HEK293 (cell line): ENCODE data around the gene IL10RB.

Source experiments
- CTCF ChIA-PET: fragments of 350-600 bp; formaldehyde crosslinking; extraction: SDS; loops from one replicate; lab custom pipeline; 2021; ENCODE audit warnings: antibody characterized with exemption; lab: Yijun Ruan, JAX
- POLR2A ChIA-PET: fragments of 300-600 bp; formaldehyde crosslinking; extraction: SDS; loops from one replicate; lab custom pipeline; 2020; ENCODE audit warnings: antibody characterized with exemption, inconsistent platforms; lab: Yijun Ruan, JAX
- H3K27ac ChIP-seq: fragments of 200-500 bp; sonication (Bioruptor generic); 2 replicates; pipeline ENCODE4 v1.5.1; 2014; ENCODE audit warnings: low read depth, low read length, control low read depth, inconsistent platforms; ENCODE audit errors: extremely low read depth
- H3K36me3 ChIP-seq, 2 experiments: fragments of 200-500 bp in 1 of 2; sonication (Bioruptor generic) in 1 of 2; 1 replicate in 1 of 2; 2 replicates in 1 of 2; pipeline ENCODE4 v1.5.1; 2014 to 2017; ENCODE audit warnings: inconsistent platforms in 2 of 2, low read length in 2 of 2; ENCODE audit not compliant: control insufficient read depth in 2 of 2, insufficient read depth in 1 of 2
- H3K4me1 ChIP-seq: fragments of 200-500 bp; sonication (Bioruptor generic); 2 replicates; pipeline ENCODE4 v1.5.1; 2014; ENCODE audit warnings: mild to moderate bottlenecking, low read length, inconsistent platforms; ENCODE audit not compliant: control insufficient read depth, insufficient read depth
- H3K4me3 ChIP-seq: 2 replicates; pipeline ENCODE4 v1.5.1; 2011; ENCODE audit warnings: low read depth, mild to moderate bottlenecking, control low read depth, low read length, moderate library complexity
- H3K9me3 ChIP-seq: fragments of 200-500 bp; sonication (Bioruptor generic); 2 replicates; pipeline ENCODE4 v1.5.1; 2014; ENCODE audit warnings: low read depth, low read length, inconsistent platforms; ENCODE audit not compliant: control insufficient read depth, insufficient read depth
- KLF10 ChIP-seq: fragments of 450-650 bp; IDR thresholded peaks from 2 replicates; pipeline ENCODE4 v1.5.1; 2018; ENCODE audit warnings: missing biosample characterization, mild to moderate bottlenecking, missing genetic modification characterization
- SCRT1 ChIP-seq: fragments of 450-650 bp; formaldehyde crosslinking; IDR thresholded peaks from 2 replicates; pipeline ENCODE4 v1.5.1; 2016; ENCODE audit warnings: missing biosample characterization, missing genetic modification characterization, borderline replicate concordance
- ZBTB17 ChIP-seq: fragments of 450-650 bp; formaldehyde crosslinking; IDR thresholded peaks from 2 replicates; pipeline ENCODE4 v1.5.1; 2016; ENCODE audit warnings: missing biosample characterization, missing genetic modification characterization
- ZBTB20 ChIP-seq: fragments of 450-650 bp; formaldehyde crosslinking; IDR thresholded peaks from 2 replicates; pipeline ENCODE4 v1.5.1; 2016; ENCODE audit warnings: missing biosample characterization, missing genetic modification characterization
- ZBTB7A ChIP-seq: fragments of 450-650 bp; formaldehyde crosslinking; IDR thresholded peaks from 2 replicates; pipeline ENCODE4 v1.5.1; 2016; ENCODE audit warnings: low read depth, missing biosample characterization, missing genetic modification characterization
- ZFP41 ChIP-seq: fragments of 450-650 bp; formaldehyde crosslinking; IDR thresholded peaks from 2 replicates; pipeline ENCODE4 v1.5.1; 2016; ENCODE audit warnings: missing biosample characterization, missing genetic modification characterization, borderline replicate concordance
- ZIC2 ChIP-seq: fragments of 450-650 bp; formaldehyde crosslinking; IDR thresholded peaks from 2 replicates; pipeline ENCODE4 v1.5.1; 2016; ENCODE audit warnings: missing biosample characterization, missing genetic modification characterization
- ZNF146 ChIP-seq: fragments of 450-650 bp; formaldehyde crosslinking; IDR thresholded peaks from 2 replicates; pipeline ENCODE4 v1.5.1; 2016; ENCODE audit warnings: missing biosample characterization, missing genetic modification characterization
- ZNF16 ChIP-seq: fragments of 450-650 bp; formaldehyde crosslinking; IDR thresholded peaks from 2 replicates; pipeline ENCODE4 v1.5.1; 2016; ENCODE audit warnings: low read depth, missing biosample characterization, missing genetic modification characterization
- ZNF23 ChIP-seq: fragments of 450-650 bp; formaldehyde crosslinking; IDR thresholded peaks from 2 replicates; pipeline ENCODE4 v1.5.1; 2016; ENCODE audit warnings: missing biosample characterization, missing genetic modification characterization, borderline replicate concordance
- ZNF274 ChIP-seq, 2 experiments: fragments of 200-500 bp in 1 of 2; fragments of 450-650 bp in 1 of 2; sonication (Bioruptor generic) in 1 of 2; formaldehyde crosslinking in 1 of 2; IDR thresholded peaks; 2 replicates each; pipeline versions ENCODE4 v1.5.1 to v1.6.1; 2014 to 2016; ENCODE audit warnings: borderline replicate concordance in 1 of 2, inconsistent platforms in 1 of 2, low read length in 1 of 2, missing biosample characterization in 1 of 2, missing genetic modification characterization in 1 of 2
- ZNF292 ChIP-seq: fragments of 450-650 bp; formaldehyde crosslinking; IDR thresholded peaks from 2 replicates; pipeline ENCODE4 v1.5.1; 2016; ENCODE audit warnings: low read depth, missing biosample characterization, missing genetic modification characterization, borderline replicate concordance
- ZNF302 ChIP-seq: fragments of 450-650 bp; formaldehyde crosslinking; IDR thresholded peaks from 2 replicates; pipeline ENCODE4 v1.5.1; 2016; ENCODE audit warnings: missing biosample characterization, missing genetic modification characterization, low read depth
- ZNF335 ChIP-seq: fragments of 450-650 bp; formaldehyde crosslinking; conservative IDR thresholded peaks from 2 replicates; pipeline ENCODE4 v1.5.1; 2016; ENCODE audit warnings: missing biosample characterization, missing genetic modification characterization
- ZNF350 ChIP-seq: fragments of 450-650 bp; formaldehyde crosslinking; IDR thresholded peaks from 2 replicates; pipeline ENCODE4 v1.5.0; 2017; ENCODE audit warnings: missing biosample characterization, mild to moderate bottlenecking, missing genetic modification characterization
- ZNF423 ChIP-seq: fragments of 450-650 bp; formaldehyde crosslinking; IDR thresholded peaks from 2 replicates; pipeline ENCODE4 v1.5.1; 2016; ENCODE audit warnings: missing biosample characterization, missing genetic modification characterization
- ZNF501 ChIP-seq: fragments of 450-650 bp; formaldehyde crosslinking; IDR thresholded peaks from 2 replicates; pipeline ENCODE4 v1.5.1; 2016; ENCODE audit warnings: missing biosample characterization, missing genetic modification characterization
- ZNF521 ChIP-seq: fragments of 450-650 bp; formaldehyde crosslinking; IDR thresholded peaks from 2 replicates; pipeline ENCODE4 v1.5.1; 2017; ENCODE audit warnings: missing biosample characterization, mild to moderate bottlenecking, missing genetic modification characterization
- ZNF561 ChIP-seq: fragments of 450-650 bp; IDR thresholded peaks from 2 replicates; pipeline ENCODE4 v1.5.1; 2018; ENCODE audit warnings: missing biosample characterization, missing genetic modification characterization, borderline replicate concordance
- ZNF571 ChIP-seq: fragments of 450-650 bp; formaldehyde crosslinking; IDR thresholded peaks from 2 replicates; pipeline ENCODE4 v1.5.0; 2017; ENCODE audit warnings: missing biosample characterization, missing genetic modification characterization
- ZNF600 ChIP-seq: fragments of 450-650 bp; formaldehyde crosslinking; IDR thresholded peaks from 2 replicates; pipeline ENCODE4 v1.5.1; 2016; ENCODE audit warnings: missing biosample characterization, missing genetic modification characterization
- ZNF776 ChIP-seq: fragments of 450-650 bp; formaldehyde crosslinking; IDR thresholded peaks from 2 replicates; pipeline ENCODE4 v1.5.0; 2017; ENCODE audit warnings: missing biosample characterization, missing genetic modification characterization, borderline replicate concordance
- ZNF785 ChIP-seq: fragments of 450-650 bp; formaldehyde crosslinking; IDR thresholded peaks from 2 replicates; pipeline ENCODE4 v1.5.1; 2016; ENCODE audit warnings: missing biosample characterization, missing genetic modification characterization
- ZSCAN30 ChIP-seq: fragments of 450-650 bp; IDR thresholded peaks from 2 replicates; pipeline ENCODE4 v1.5.1; 2018; ENCODE audit warnings: missing biosample characterization, mild to moderate bottlenecking, missing genetic modification characterization, moderate library complexity
- TF ChIP-seq, protein P1 (sequence below): fragments of 450-650 bp; formaldehyde crosslinking; IDR thresholded peaks from 2 replicates; pipeline ENCODE4 v1.5.1; 2016; ENCODE audit warnings: missing biosample characterization, missing genetic modification characterization
- TF ChIP-seq, protein P2 (sequence below): fragments of 450-650 bp; formaldehyde crosslinking; IDR thresholded peaks from 2 replicates; pipeline ENCODE4 v1.5.1; 2016; ENCODE audit warnings: missing biosample characterization, missing genetic modification characterization
- TF ChIP-seq, protein P3 (sequence below): fragments of 450-650 bp; formaldehyde crosslinking; IDR thresholded peaks from 2 replicates; pipeline ENCODE4 v1.5.1; 2016; ENCODE audit warnings: missing biosample characterization, missing genetic modification characterization

IL10RB gene

DNA sequence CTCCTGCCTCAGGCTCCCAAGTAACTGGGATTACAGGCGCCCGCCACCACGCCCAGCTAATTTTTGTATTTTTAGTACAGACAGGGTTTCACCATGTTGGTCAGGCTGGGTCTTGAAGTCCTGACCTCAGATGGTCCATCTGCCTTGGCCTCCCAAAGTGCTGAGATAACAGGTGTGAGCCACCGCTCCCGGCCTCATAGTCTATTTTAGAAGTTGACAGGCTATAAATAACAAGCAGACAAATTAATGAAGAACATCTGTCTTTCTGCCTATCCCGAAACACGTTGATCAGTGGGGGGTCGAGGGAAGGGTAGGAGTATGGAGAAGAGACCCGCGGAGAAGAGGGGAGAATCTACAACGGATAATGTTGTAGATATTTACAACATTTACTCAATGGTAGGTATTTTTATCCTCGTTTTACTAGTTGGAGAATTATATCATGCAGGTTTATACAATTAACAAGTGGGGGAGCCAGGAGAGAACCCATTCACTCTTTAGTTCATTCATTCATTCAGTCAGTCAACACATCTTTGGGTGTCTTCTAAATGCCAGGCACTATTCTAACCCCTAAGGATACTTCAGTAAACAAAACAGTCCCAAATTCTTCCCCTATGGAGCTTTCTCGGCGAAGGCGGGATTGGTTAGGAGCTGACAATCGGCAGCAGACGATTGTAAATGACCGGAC, 36.9 kb upstream of the IL10RB start (continued):
- TF ChIP-seq, protein P1, sequence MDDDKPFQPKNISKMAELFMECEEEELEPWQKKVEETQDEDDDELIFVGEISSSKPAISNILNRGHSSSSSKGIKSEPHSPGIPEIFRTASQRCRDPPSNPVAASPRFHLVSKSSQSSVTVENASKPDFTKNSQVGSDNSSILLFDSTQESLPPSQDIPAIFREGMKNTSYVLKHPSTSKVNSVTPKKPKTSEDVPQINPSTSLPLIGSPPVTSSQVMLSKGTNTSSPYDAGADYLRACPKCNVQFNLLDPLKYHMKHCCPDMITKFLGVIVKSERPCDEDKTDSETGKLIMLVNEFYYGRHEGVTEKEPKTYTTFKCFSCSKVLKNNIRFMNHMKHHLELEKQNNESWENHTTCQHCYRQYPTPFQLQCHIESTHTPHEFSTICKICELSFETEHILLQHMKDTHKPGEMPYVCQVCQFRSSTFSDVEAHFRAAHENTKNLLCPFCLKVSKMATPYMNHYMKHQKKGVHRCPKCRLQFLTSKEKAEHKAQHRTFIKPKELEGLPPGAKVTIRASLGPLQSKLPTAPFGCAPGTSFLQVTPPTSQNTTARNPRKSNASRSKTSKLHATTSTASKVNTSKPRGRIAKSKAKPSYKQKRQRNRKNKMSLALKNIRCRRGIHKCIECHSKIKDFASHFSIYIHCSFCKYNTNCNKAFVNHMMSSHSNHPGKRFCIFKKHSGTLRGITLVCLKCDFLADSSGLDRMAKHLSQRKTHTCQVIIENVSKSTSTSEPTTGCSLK (tag by site-specific recombination): no peak
- TF ChIP-seq ZNF292 (tag by site-specific recombination): no peak
- TF ChIP-seq ZBTB17: no peak
- TF ChIP-seq, protein P2, sequence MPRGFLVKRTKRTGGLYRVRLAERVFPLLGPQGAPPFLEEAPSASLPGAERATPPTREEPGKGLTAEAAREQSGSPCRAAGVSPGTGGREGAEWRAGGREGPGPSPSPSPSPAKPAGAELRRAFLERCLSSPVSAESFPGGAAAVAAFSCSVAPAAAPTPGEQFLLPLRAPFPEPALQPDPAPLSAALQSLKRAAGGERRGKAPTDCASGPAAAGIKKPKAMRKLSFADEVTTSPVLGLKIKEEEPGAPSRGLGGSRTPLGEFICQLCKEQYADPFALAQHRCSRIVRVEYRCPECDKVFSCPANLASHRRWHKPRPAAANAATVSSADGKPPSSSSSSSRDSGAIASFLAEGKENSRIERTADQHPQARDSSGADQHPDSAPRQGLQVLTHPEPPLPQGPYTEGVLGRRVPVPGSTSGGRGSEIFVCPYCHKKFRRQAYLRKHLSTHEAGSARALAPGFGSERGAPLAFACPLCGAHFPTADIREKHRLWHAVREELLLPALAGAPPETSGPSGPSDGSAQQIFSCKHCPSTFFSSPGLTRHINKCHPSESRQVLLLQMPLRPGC (tag by site-specific recombination): no peak
- TF ChIP-seq SCRT1 (tag by site-specific recombination): no peak
- TF ChIP-seq ZNF776 (tag by site-specific recombination): no peak
- no peak for TF ChIP-seq ZNF785
- no peak for TF ChIP-seq ZNF146 (tag by site-specific recombination)
- TF ChIP-seq ZNF335 (tag by site-specific recombination): peak; percentile 75
- TF ChIP-seq ZFP41: no peak
- peak; percentile 75 for TF ChIP-seq KLF10 (tag by site-specific recombination)
- TF ChIP-seq ZNF16 (tag by site-specific recombination): no peak

DNA sequence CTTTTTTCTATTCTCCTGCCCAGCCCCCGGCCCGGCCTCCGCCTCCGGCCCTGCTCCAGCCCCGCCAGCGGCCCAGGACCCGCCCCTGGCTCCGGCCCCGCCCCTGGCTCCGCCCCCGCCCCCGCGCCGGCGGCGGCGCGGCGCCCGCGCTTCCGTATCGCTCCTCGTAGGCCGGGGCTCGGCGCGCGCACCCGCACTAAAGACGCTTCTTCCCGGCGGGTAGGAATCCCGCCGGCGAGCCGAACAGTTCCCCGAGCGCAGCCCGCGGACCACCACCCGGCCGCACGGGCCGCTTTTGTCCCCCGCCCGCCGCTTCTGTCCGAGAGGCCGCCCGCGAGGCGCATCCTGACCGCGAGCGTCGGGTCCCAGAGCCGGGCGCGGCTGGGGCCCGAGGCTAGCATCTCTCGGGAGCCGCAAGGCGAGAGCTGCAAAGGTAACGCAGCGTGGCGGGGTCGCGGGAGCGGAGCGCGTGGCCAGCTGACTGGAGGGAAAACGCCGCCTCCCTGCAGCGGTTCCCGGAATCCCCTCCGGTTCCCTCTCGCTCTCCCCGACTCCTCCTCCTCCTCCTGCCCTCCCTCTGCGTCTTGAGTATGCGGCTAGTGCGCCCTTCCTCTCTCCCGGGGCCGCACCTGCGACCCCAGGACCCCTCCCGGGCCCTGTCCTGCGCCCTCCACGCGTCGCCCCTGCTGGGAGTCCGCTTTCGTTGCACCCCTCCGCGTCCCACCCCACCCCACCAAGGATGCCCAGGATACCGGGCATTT, 36.2 kb upstream of the IL10RB start, which contains the start of gene IFNAR2:
TSS of gene IFNAR2 (plus strand) at position 155 of the 761 bp plus-strand sequence. CDS start 11,985 bp downstream, outside the sequence.
- H3K4me3 ChIP-seq: peak within 1 kb of the TSS; percentile 79
- ChIA-PET POLR2A (interaction anchor here (1.5 kb wide), 1 partner anchor 95 kb away, joined by 5 read pairs; the partner anchor contains the start of gene IFNAR1), CTCF (interaction anchor here (0.6 kb wide), 1 partner anchor 27 kb away, joined by 3 read pairs; no protein-coding TSS in a partner anchor)
- H3K27ac ChIP-seq: peak within 1 kb of the TSS; percentile 89
- no peaks in the 10 kb centered on the region for H3K9me3 ChIP-seq
- no peaks in the 10 kb centered on the region for H3K36me3 ChIP-seq
- H3K4me1 ChIP-seq: peaks cover 9% of the 10 kb centered on the region
- peak; percentile 76 for TF ChIP-seq ZBTB7A (tag by site-specific recombination)
- TF ChIP-seq ZNF302 (tag by site-specific recombination): no peak
- TF ChIP-seq ZIC2 (tag by site-specific recombination): peak; percentile 86
- TF ChIP-seq, protein P3, sequence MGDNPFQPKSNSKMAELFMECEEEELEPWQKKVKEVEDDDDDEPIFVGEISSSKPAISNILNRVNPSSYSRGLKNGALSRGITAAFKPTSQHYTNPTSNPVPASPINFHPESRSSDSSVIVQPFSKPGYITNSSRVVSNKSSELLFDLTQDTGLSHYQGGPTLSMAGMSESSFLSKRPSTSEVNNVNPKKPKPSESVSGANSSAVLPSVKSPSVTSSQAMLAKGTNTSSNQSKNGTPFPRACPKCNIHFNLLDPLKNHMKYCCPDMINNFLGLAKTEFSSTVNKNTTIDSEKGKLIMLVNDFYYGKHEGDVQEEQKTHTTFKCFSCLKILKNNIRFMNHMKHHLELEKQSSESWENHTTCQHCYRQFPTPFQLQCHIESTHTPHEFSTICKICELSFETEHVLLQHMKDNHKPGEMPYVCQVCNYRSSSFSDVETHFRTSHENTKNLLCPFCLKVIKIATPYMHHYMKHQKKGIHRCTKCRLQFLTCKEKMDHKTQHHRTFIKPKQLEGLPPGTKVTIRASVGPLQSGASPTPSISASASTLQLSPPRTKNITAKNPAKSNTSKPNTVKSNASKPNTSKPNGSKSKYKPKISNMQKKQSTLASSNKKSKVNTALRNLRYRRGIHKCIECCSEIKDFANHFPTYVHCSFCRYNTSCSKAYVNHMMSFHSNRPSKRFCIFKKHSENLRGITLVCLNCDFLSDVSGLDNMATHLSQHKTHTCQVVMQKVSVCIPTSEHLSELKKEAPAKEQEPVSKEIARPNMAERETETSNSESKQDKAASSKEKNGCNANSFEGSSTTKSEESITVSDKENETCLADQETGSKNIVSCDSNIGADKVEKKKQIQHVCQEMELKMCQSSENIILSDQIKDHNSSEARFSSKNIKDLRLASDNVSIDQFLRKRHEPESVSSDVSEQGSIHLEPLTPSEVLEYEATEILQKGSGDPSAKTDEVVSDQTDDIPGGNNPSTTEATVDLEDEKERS: no peak
- no peak for TF ChIP-seq ZSCAN30
- TF ChIP-seq ZNF501 (tag by site-specific recombination): no peak
- TF ChIP-seq ZNF350 (tag by site-specific recombination): no peak
- TF ChIP-seq ZNF521 (tag by site-specific recombination): no peak
- TF ChIP-seq ZNF423 (tag by site-specific recombination): 0 out of 2 replicates have a peak, but pooled peaks have one; percentile 17
- TF ChIP-seq ZNF561 (tag by site-specific recombination): peak; percentile 31; the same call in 1 of the 2 replicates
- no peak for TF ChIP-seq ZNF23
- TF ChIP-seq ZNF571 (tag by site-specific recombination): no peak
- peak; percentile 91; the same call in 1 of the 2 replicates for TF ChIP-seq ZBTB20 (tag by site-specific recombination)
- TF ChIP-seq ZNF600: no peak
- TF ChIP-seq ZNF274 (IDR thresholded peaks at IDR 0.05; ENCODE audit: low read length): no peak
- no peak for TF ChIP-seq ZNF274 (tag by site-specific recombination; IDR thresholded peaks at IDR 0.05; ENCODE audit: borderline replicate concordance)
